Caco-2 (cell line): ENCODE measurements around the gene SMAD2. TPM values are rescaled to one million over a fixed set of nuclear protein-coding genes. Genes with fewer than 3 reads are reported as not detected.

Source experiments
- BruUV-seq: library from RNA; stranded (reverse); fragments of 400-500 nt; replicated peaks from 2 replicates; lab custom pipeline; 2021; lab: Mats Ljungman, UMichigan
- CTCF ChIA-PET: fragments of 300-600 bp; sonication (Branson Sonifier 250); formaldehyde crosslinking; loops from one replicate; lab custom pipeline; 2022; ENCODE audit warnings: antibody characterized with exemption; lab: Charles Lee
- POLR2A ChIA-PET: fragments of 300-600 bp; sonication (Branson Sonifier 250); formaldehyde crosslinking; loops from one replicate; lab custom pipeline; 2022; ENCODE audit warnings: antibody characterized with exemption; lab: Charles Lee
- DNase-seq, 2 experiments: peaks; one replicate each; pipeline versions ENCODE4 v3.0.0 to v3.0.0-alpha.2; 2020 to 2022
- H3K27me3 ChIP-seq: replicated peaks from 2 replicates; pipeline ENCODE4 v1.6.0; 2011; ENCODE audit warnings: low read length; ENCODE audit not compliant: control insufficient read depth, insufficient read depth
- H3K36me3 ChIP-seq: 2 replicates; pipeline ENCODE4 v1.5.1; 2011; ENCODE audit warnings: low read length; ENCODE audit not compliant: control insufficient read depth, insufficient read depth
- H3K4me1 ChIP-seq: fragments of 250-450 bp; sonication (Bioruptor Pico); 2 replicates; pipeline ENCODE4 v1.5.1; 2020; ENCODE audit warnings: mild to moderate bottlenecking
- H3K4me3 ChIP-seq: 2 replicates; pipeline ENCODE4 v1.5.1; 2011; ENCODE audit warnings: low read depth, mild to moderate bottlenecking, control low read depth, low read length
- H3K9me3 ChIP-seq: fragments of 250-450 bp; sonication (Bioruptor Pico); 2 replicates; pipeline ENCODE4 v1.5.1; 2020; ENCODE audit warnings: mild to moderate bottlenecking, moderate library complexity
- H3K27ac Mint-ChIP-seq: one replicate; pipeline ENCODE4 v1.8.0; 2022; ENCODE audit warnings: mixed read lengths; ENCODE audit not compliant: unreplicated experiment
- H3K27me3 Mint-ChIP-seq: one replicate; pipeline ENCODE4 v1.8.0; 2022; ENCODE audit warnings: mixed read lengths; ENCODE audit not compliant: insufficient read depth, unreplicated experiment
- H3K36me3 Mint-ChIP-seq: one replicate; pipeline ENCODE4 v1.8.0; 2022; ENCODE audit warnings: mild to moderate bottlenecking, mixed read lengths; ENCODE audit not compliant: insufficient read depth, unreplicated experiment
- H3K4me1 Mint-ChIP-seq: one replicate; pipeline ENCODE4 v1.8.0; 2022; ENCODE audit warnings: low read depth, mixed read lengths; ENCODE audit not compliant: unreplicated experiment
- H3K4me3 Mint-ChIP-seq: one replicate; pipeline ENCODE4 v1.8.0; 2022; ENCODE audit warnings: mild to moderate bottlenecking, moderate library complexity, mixed read lengths; ENCODE audit not compliant: unreplicated experiment
- H3K9me3 Mint-ChIP-seq: one replicate; pipeline ENCODE4 v1.8.0; 2022; ENCODE audit warnings: mixed read lengths; ENCODE audit not compliant: unreplicated experiment
- intact Hi-C: fragments of 100-400 bp; cut with micrococcal nuclease; formaldehyde crosslinking; loops from one replicate; pipeline ENCODE4 v1.10.0; 2022; ENCODE audit not compliant: unreplicated experiment
- total RNA-seq: library from RNA; stranded (reverse); gene quantifications from 2 replicates; pipeline ENCODE4 v1.2.3, GENCODE V29; 2022
- TF ChIP-seq, protein P1 (sequence below), 2 experiments: fragments of 200-600 bp in 1 of 2; IDR thresholded peaks; 1 replicate in 1 of 2; 2 replicates in 1 of 2; pipeline versions ENCODE4 v1.5.1 to v1.8.0; 2011 to 2022; ENCODE audit warnings: antibody characterized with exemption in 1 of 2, control low read depth in 1 of 2, inconsistent platforms in 1 of 2, low read depth in 1 of 2, low read length in 1 of 2, mild to moderate bottlenecking in 1 of 2, moderate library complexity in 1 of 2; ENCODE audit not compliant: insufficient read depth in 1 of 2, severe bottlenecking in 1 of 2, unreplicated experiment in 1 of 2

Gene SMAD2
- total RNA-seq, 1 experiment from 2014 or later = 53.5 TPM

DNA sequence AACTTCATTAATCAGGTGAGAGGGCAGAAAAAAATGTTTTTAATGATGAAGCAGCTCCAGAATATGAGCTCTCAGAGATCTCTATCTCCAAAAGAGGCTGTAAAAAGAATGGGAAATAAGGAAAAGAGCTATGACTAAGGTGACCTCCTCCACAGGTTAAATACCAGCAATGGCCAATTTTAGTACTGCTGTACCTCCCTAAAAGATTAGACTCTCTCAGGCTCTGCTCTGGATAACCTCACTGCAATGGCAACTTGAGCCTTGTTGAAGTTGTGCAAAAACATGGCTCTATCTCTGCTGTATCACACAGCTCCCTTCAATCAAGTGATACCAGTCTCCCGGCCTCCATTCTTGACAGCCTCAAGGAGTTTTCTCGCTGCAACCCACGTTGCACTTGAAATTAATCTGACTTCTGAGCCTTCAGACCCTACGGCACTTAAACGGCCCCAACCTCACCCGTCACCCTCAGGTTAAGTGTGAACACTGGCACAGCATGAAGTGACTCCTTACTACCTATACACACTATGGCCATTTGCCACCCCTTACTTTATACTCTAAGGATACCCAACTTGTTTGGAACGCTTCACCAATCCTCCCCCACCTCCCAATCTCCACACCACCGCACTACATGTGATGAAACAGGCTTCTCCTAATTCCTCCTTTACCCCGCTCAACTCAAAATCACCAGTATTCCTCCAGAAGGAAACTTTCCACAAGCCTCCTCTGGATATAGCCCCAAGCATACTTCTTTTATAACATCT lies 36.3 kb downstream of the SMAD2 start:
- no peak overlapping the region for H3K4me3 ChIP-seq
- Mint-ChIP-seq H3K4me1 (peaks cover 12% of the 10 kb centered on the region), H3K9me3 (no peaks in the 10 kb centered on the region), H3K27ac (no peak overlapping the region), H3K27me3 (no peaks in the 10 kb centered on the region), H3K36me3 (peaks cover 4% of the 10 kb centered on the region), H3K4me3 (no peak overlapping the region)
- TF ChIP-seq, protein P1, sequence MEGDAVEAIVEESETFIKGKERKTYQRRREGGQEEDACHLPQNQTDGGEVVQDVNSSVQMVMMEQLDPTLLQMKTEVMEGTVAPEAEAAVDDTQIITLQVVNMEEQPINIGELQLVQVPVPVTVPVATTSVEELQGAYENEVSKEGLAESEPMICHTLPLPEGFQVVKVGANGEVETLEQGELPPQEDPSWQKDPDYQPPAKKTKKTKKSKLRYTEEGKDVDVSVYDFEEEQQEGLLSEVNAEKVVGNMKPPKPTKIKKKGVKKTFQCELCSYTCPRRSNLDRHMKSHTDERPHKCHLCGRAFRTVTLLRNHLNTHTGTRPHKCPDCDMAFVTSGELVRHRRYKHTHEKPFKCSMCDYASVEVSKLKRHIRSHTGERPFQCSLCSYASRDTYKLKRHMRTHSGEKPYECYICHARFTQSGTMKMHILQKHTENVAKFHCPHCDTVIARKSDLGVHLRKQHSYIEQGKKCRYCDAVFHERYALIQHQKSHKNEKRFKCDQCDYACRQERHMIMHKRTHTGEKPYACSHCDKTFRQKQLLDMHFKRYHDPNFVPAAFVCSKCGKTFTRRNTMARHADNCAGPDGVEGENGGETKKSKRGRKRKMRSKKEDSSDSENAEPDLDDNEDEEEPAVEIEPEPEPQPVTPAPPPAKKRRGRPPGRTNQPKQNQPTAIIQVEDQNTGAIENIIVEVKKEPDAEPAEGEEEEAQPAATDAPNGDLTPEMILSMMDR (IDR thresholded peaks at IDR 0.05; ENCODE audit: insufficient read depth in 1 of 2, low read depth in 1 of 2, low read length in 1 of 2, severe bottlenecking in 1 of 2, unreplicated experiment in 1 of 2) = no peak
- ChIA-PET CTCF (no interaction called here), POLR2A (no interaction called here)
- H3K4me1 ChIP-seq = no peaks in the 10 kb centered on the region
- no peaks in the 10 kb centered on the region for H3K36me3 ChIP-seq
- H3K9me3 ChIP-seq = no peaks in the 10 kb centered on the region
- no TSS peak for BruUV-seq
- no peak for DNase-seq
- no peaks in the 10 kb centered on the region for H3K27me3 ChIP-seq
- intact Hi-C loops = no loop called here

DNA sequence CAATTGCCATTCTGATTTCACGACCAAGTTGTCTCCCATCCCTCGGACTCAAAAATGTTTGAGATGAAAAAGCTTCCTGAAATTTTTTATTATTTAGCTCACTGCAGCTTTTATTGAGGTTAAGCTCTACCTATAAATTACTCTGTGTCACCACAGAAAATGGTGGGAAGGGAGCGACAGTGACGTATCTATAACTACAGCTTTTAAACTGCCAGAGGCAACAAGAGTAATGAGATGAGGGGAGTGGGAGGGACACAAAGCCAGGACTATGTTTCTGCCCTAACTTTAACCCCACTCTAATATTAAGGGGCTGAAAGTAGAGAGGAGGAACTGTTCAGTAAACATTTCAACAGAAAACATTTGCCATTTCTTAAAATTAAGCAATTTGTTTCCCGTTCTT lies 37.4 kb downstream of the SMAD2 start:
- H3K27me3 ChIP-seq = no peaks in the 10 kb centered on the region
- no peaks in the 10 kb centered on the region for H3K4me1 ChIP-seq
- no peak overlapping the region for H3K4me3 ChIP-seq
- intact Hi-C loops = no loop called here
- TF ChIP-seq, protein P1 (IDR thresholded peaks at IDR 0.05; ENCODE audit: insufficient read depth in 1 of 2, low read depth in 1 of 2, low read length in 1 of 2, severe bottlenecking in 1 of 2, unreplicated experiment in 1 of 2) = no peak
- POLR2A ChIA-PET = no interaction called here
- Mint-ChIP-seq H3K4me1 (peaks cover 12% of the 10 kb centered on the region), H3K27me3 (no peaks in the 10 kb centered on the region), H3K9me3 (no peaks in the 10 kb centered on the region), H3K36me3 (peaks cover 4% of the 10 kb centered on the region), H3K4me3 (no peak overlapping the region), H3K27ac (no peak overlapping the region)
- CTCF ChIA-PET = no interaction called here
- no peaks in the 10 kb centered on the region for H3K36me3 ChIP-seq
- BruUV-seq = no TSS peak
- no peak for DNase-seq
- no peaks in the 10 kb centered on the region for H3K9me3 ChIP-seq

DNA sequence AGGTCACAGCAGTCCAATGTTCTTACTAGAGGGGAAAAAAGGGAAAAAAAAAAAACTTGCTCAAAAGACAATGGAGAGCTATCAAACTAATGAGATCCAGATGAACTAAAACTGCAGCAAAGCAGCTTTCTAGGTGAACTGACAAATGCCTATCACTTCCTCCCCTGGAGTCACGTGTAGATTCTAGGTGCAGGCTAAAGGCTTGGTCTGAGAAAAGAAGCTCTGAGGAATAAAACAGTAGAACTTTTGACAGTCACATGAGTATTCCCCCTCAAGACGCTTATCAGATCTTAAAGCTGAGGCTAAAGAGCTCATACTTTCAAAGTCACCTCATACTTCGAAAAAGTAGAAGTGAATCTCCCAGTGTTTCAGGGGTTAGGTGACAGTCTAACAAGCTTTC lies 42.3 kb downstream of the SMAD2 start:
- H3K9me3 Mint-ChIP-seq = no peaks in the 10 kb centered on the region
- no peaks in the 10 kb centered on the region for H3K4me1 ChIP-seq
- peaks cover 7% of the 10 kb centered on the region for H3K36me3 Mint-ChIP-seq
- H3K9me3 ChIP-seq = no peaks in the 10 kb centered on the region
- ChIA-PET POLR2A (no interaction called here), CTCF (no interaction called here)
- H3K36me3 ChIP-seq = no peaks in the 10 kb centered on the region
- H3K4me1 Mint-ChIP-seq = no peaks in the 10 kb centered on the region
- H3K27ac Mint-ChIP-seq = no peak overlapping the region
- DNase-seq = no peak
- H3K27me3 ChIP-seq = no peaks in the 10 kb centered on the region
- H3K4me3 Mint-ChIP-seq = no peak overlapping the region
- intact Hi-C loops = no loop called here
- no peaks in the 10 kb centered on the region for H3K27me3 Mint-ChIP-seq
- no TSS peak for BruUV-seq
- TF ChIP-seq, protein P1 (IDR thresholded peaks at IDR 0.05; ENCODE audit: insufficient read depth in 1 of 2, low read depth in 1 of 2, low read length in 1 of 2, severe bottlenecking in 1 of 2, unreplicated experiment in 1 of 2) = no peak
- no peak overlapping the region for H3K4me3 ChIP-seq
